Measurements from ENCODE around the gene B3GLCT.

DNA sequence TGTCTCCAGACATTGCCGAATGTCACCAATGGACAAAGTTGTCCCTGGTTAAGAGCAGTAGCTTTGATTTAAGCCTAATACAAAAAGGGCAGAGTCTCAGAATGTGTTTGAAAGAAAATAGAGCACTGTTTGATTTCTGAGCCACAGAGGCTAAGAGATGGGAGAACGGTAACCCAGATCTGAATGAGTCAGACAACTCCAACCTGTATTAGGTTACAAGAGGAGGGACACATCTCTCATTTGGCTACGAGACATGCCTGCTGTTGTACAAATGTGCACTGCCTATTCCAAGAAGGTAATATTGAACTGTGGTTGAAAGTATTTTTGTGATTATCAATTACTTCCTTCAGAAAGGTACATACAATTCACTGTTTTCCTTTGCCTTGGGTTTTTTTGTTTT, 33.2 kb upstream of the B3GLCT start:
- no peak for TF ChIP-seq POLR2A (IDR thresholded peaks at IDR 0.05)
- TF ChIP-seq, protein P1, sequence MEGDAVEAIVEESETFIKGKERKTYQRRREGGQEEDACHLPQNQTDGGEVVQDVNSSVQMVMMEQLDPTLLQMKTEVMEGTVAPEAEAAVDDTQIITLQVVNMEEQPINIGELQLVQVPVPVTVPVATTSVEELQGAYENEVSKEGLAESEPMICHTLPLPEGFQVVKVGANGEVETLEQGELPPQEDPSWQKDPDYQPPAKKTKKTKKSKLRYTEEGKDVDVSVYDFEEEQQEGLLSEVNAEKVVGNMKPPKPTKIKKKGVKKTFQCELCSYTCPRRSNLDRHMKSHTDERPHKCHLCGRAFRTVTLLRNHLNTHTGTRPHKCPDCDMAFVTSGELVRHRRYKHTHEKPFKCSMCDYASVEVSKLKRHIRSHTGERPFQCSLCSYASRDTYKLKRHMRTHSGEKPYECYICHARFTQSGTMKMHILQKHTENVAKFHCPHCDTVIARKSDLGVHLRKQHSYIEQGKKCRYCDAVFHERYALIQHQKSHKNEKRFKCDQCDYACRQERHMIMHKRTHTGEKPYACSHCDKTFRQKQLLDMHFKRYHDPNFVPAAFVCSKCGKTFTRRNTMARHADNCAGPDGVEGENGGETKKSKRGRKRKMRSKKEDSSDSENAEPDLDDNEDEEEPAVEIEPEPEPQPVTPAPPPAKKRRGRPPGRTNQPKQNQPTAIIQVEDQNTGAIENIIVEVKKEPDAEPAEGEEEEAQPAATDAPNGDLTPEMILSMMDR (IDR thresholded peaks at IDR 0.05) = no peak

Data from esophagus squamous epithelium (tissue), 4 donors.